H1 (cell line): Measurements from ENCODE around the gene DHTKD1. TPM values are rescaled to one million over a fixed set of nuclear protein-coding genes. Genes with fewer than 3 reads are reported as not detected.

Experiments
- CTCF ChIA-PET: fragments of 300-600 bp; sonication (Branson Sonifier 250); formaldehyde crosslinking; loops from one replicate; lab custom pipeline; 2021; ENCODE audit not compliant: partially characterized antibody; lab: Charles Lee
- POLR2A ChIA-PET: fragments of 300-600 bp; sonication (Branson Sonifier 250); formaldehyde crosslinking; loops from one replicate; lab custom pipeline; 2021; ENCODE audit warnings: inconsistent platforms; ENCODE audit not compliant: partially characterized antibody; lab: Charles Lee
- DNase-seq, 2 experiments: peaks; one replicate each; pipeline versions ENCODE4 v3.0.0 to v3.0.0-alpha.2; 2010 to 2022; ENCODE audit warnings: low spot score in 2 of 2, low read depth in 1 of 2, mixed read lengths in 1 of 2
- FAIRE-seq: peaks from 2 replicates; lab custom pipeline; 2011; peaks lifted over from hg19 to GRCh38; lab: Jason Lieb, UNC
- H2AFZ ChIP-seq: 2 replicates; pipeline ENCODE4 v1.8.1; 2012; ENCODE audit warnings: low read length, inconsistent platforms
- H2AK5ac ChIP-seq: 2 replicates; pipeline ENCODE4 v1.6.1; 2013; ENCODE audit warnings: low read depth, low read length
- H2BK120ac ChIP-seq: replicated peaks from 2 replicates; pipeline ENCODE3; 2013; ENCODE audit warnings: low read depth, low read length, inconsistent platforms
- H2BK12ac ChIP-seq: 2 replicates; pipeline ENCODE4 v1.6.1; 2013; ENCODE audit warnings: low read depth, low read length
- H2BK15ac ChIP-seq: 2 replicates; pipeline ENCODE4 v1.6.1; 2013; ENCODE audit warnings: low read length
- H2BK20ac ChIP-seq: 2 replicates; pipeline ENCODE4 v1.6.1; 2013; ENCODE audit warnings: low read length
- H2BK5ac ChIP-seq: 2 replicates; pipeline ENCODE4 v1.6.1; 2013; ENCODE audit warnings: low read depth, low read length
- H3K14ac ChIP-seq: 2 replicates; pipeline ENCODE4 v1.6.1; 2013; ENCODE audit warnings: inconsistent platforms; ENCODE audit not compliant: insufficient read length
- H3K18ac ChIP-seq: 2 replicates; pipeline ENCODE4 v1.6.1; 2013; ENCODE audit warnings: low read length; ENCODE audit errors: extremely low read depth
- H3K23ac ChIP-seq: 2 replicates; pipeline ENCODE4 v1.6.1; 2013; ENCODE audit warnings: inconsistent platforms; ENCODE audit not compliant: insufficient read length
- H3K23me2 ChIP-seq: 2 replicates; pipeline ENCODE4 v1.6.1; 2013; ENCODE audit warnings: low read depth, low read length
- H3K27ac ChIP-seq: 2 replicates; pipeline ENCODE4 v1.6.1; 2011; ENCODE audit warnings: low read depth, low read length, inconsistent platforms
- H3K27me3 ChIP-seq, 4 experiments: replicated peaks in 1 of 4; 1 replicate in 1 of 4; 2 replicates in 3 of 4; pipeline versions ENCODE4 v1.6.1 to v1.8.1; 2011 to 2013; ENCODE audit warnings: low read length in 3 of 4, mild to moderate bottlenecking in 3 of 4, inconsistent platforms in 2 of 4, mixed read lengths in 2 of 4, moderate library complexity in 1 of 4; ENCODE audit not compliant: control insufficient read depth in 3 of 4, insufficient read depth in 3 of 4; ENCODE audit errors: extremely low read depth in 1 of 4
- H3K36me3 ChIP-seq, 4 experiments: 2 replicates each; pipeline versions ENCODE4 v1.6.1 to v1.8.1; 2011 to 2013; ENCODE audit warnings: mild to moderate bottlenecking in 4 of 4, low read length in 3 of 4, moderate library complexity in 2 of 4, control low read depth in 1 of 4, inconsistent platforms in 1 of 4; ENCODE audit not compliant: insufficient read depth in 4 of 4, control insufficient read depth in 2 of 4
- H3K4ac ChIP-seq: replicated peaks from 2 replicates; pipeline ENCODE3; 2013; ENCODE audit warnings: low read length, low read depth, mixed read lengths, inconsistent platforms; ENCODE audit not compliant: insufficient read length
- H3K4me1 ChIP-seq, 4 experiments: replicated peaks in 1 of 4; 1 replicate in 1 of 4; 2 replicates in 3 of 4; pipeline versions ENCODE4 v1.6.1 to v1.8.1; 2011 to 2013; ENCODE audit warnings: low read length in 3 of 4, inconsistent platforms in 2 of 4, mixed read lengths in 1 of 4; ENCODE audit not compliant: insufficient read depth in 4 of 4, control insufficient read depth in 3 of 4
- H3K4me2 ChIP-seq, 2 experiments: 2 replicates each; pipeline versions ENCODE4 v1.6.1 to v1.8.1; 2011 to 2013; ENCODE audit warnings: low read depth in 2 of 2, low read length in 2 of 2, control low read depth in 1 of 2, inconsistent platforms in 1 of 2, mild to moderate bottlenecking in 1 of 2; ENCODE audit not compliant: insufficient read depth in 1 of 2
- H3K4me3 ChIP-seq, 4 experiments: fragments of 200-600, 300-600 bp in 1 of 4; sonication (generic), shearing (Covaris generic), sonication (Bioruptor Twin) in 1 of 4; 2 replicates each; pipeline versions ENCODE4 v1.5.1 to v1.8.1; 2011 to 2016; ENCODE audit warnings: low read length in 4 of 4, low read depth in 3 of 4, control low read depth in 2 of 4, inconsistent platforms in 2 of 4, mild to moderate bottlenecking in 2 of 4, mixed read lengths in 1 of 4, moderate library complexity in 1 of 4; ENCODE audit not compliant: insufficient read depth in 2 of 4; ENCODE audit errors: extremely low read depth in 1 of 4
- H3K56ac ChIP-seq: replicated peaks from 2 replicates; pipeline ENCODE3; 2013; ENCODE audit warnings: low read depth, mild to moderate bottlenecking, mixed read lengths, low read length, inconsistent platforms; ENCODE audit not compliant: insufficient read length
- H3K79me1 ChIP-seq: 2 replicates; pipeline ENCODE4 v1.6.1; 2013; ENCODE audit warnings: low read depth, low read length, control low read depth
- H3K79me2 ChIP-seq, 2 experiments: 2 replicates each; pipeline versions ENCODE4 v1.6.1 to v1.8.1; 2012 to 2013; ENCODE audit warnings: low read length in 2 of 2, mild to moderate bottlenecking in 2 of 2, inconsistent platforms in 1 of 2; ENCODE audit not compliant: insufficient read depth in 2 of 2, control insufficient read depth in 1 of 2
- H3K9ac ChIP-seq, 4 experiments: replicated peaks in 1 of 4; 1 replicate in 1 of 4; 2 replicates in 3 of 4; pipeline versions ENCODE4 v1.6.1 to v1.8.1; 2011 to 2013; ENCODE audit warnings: low read depth in 3 of 4, low read length in 3 of 4, control low read depth in 2 of 4, mild to moderate bottlenecking in 2 of 4, moderate library complexity in 2 of 4, inconsistent platforms in 1 of 4; ENCODE audit errors: extremely low read depth in 1 of 4
- H3K9me3 ChIP-seq, 2 experiments: 2 replicates each; pipeline versions ENCODE4 v1.6.1 to v1.8.1; 2012 to 2013; ENCODE audit warnings: mild to moderate bottlenecking in 2 of 2, moderate library complexity in 2 of 2, control low read depth in 1 of 2, inconsistent platforms in 1 of 2, low read depth in 1 of 2, low read length in 1 of 2, mixed read lengths in 1 of 2; ENCODE audit not compliant: insufficient read depth in 2 of 2
- H4K20me1 ChIP-seq, 2 experiments: replicated peaks in 1 of 2; 2 replicates each; pipeline versions ENCODE3 to v1.8.1; 2011 to 2013; ENCODE audit warnings: inconsistent platforms in 2 of 2, low read length in 2 of 2, mild to moderate bottlenecking in 1 of 2; ENCODE audit not compliant: insufficient read depth in 2 of 2, control insufficient read depth in 1 of 2
- H4K5ac ChIP-seq: 2 replicates; pipeline ENCODE4 v1.6.1; 2013; ENCODE audit warnings: low read length, low read depth, mixed read lengths, inconsistent platforms; ENCODE audit not compliant: insufficient read length
- H4K8ac ChIP-seq: 2 replicates; pipeline ENCODE4 v1.8.0; 2013; ENCODE audit warnings: mild to moderate bottlenecking, moderate library complexity, low read length, inconsistent platforms; ENCODE audit not compliant: insufficient read depth; ENCODE audit errors: extremely low read depth
- H4K91ac ChIP-seq: replicated peaks from 2 replicates; pipeline ENCODE3; 2013; ENCODE audit warnings: low read length, mixed read lengths, inconsistent platforms; ENCODE audit not compliant: insufficient read length
- BACH1 ChIP-seq: IDR thresholded peaks from 2 replicates; pipeline ENCODE4 v1.6.1; 2012; ENCODE audit warnings: low read length, improper control_type of control experiment
- CEBPB ChIP-seq: IDR thresholded peaks from 2 replicates; pipeline ENCODE4 v1.6.1; 2012; ENCODE audit warnings: low read depth, low read length
- CHD2 ChIP-seq: IDR thresholded peaks from 2 replicates; pipeline ENCODE4 v1.6.1; 2012; ENCODE audit warnings: low read length, improper control_type of control experiment
- GABPA ChIP-seq: IDR thresholded peaks from 2 replicates; pipeline ENCODE4 v1.6.1; 2011; ENCODE audit warnings: mild to moderate bottlenecking, low read length, moderate library complexity, borderline replicate concordance; ENCODE audit not compliant: insufficient read depth
- HDAC2 ChIP-seq, 2 experiments: fragments of 300-600 bp in 1 of 2; sonication (generic) in 1 of 2; IDR thresholded peaks; 2 replicates each; pipeline ENCODE4 v1.6.1; 2011 to 2012; ENCODE audit warnings: low read depth in 2 of 2, low read length in 2 of 2, mild to moderate bottlenecking in 2 of 2, moderate library complexity in 2 of 2, borderline replicate concordance in 1 of 2, inconsistent platforms in 1 of 2
- RFX5 ChIP-seq: IDR thresholded peaks from 2 replicates; pipeline ENCODE4 v1.6.1; 2011; ENCODE audit warnings: low read depth, low read length, improper control_type of control experiment, borderline replicate concordance
- SP1 ChIP-seq: IDR thresholded peaks from 2 replicates; pipeline ENCODE4 v1.6.1; 2011; ENCODE audit warnings: low read depth, low read length
- WGBS, 2 experiments: shearing (Covaris generic) in 1 of 2; methylation state at CpG; one replicate each; pipeline versions ENCODE4 v1.1.6 to v1.1.7; 2013 to 2015; ENCODE audit warnings: low lambda C conversion rate in 2 of 2, mixed read lengths in 2 of 2, inconsistent platforms in 1 of 2, low coverage in 1 of 2, missing lambda C conversion rate in 1 of 2; ENCODE audit not compliant: insufficient replicate concordance in 2 of 2, insufficient coverage in 1 of 2, insufficient read length in 1 of 2; ENCODE audit errors: extremely low coverage in 1 of 2, missing lambda C conversion rate in 1 of 2; 5-methylcytosine and 5-hydroxymethylcytosine counted together
- polyA plus RNA-seq, 7 experiments: library from polyadenylated mRNA; depleted of rRNA in 3 of 7; stranded (reverse) in 5 of 7; unstranded in 2 of 7; fragments of >200 nt in 5 of 7; fragments of 200-250 nt in 2 of 7; gene quantifications; 1 replicate in 5 of 7; 2 replicates in 1 of 7; 4 replicates in 1 of 7; pipeline versions ENCODE4 v1.2.1 to v1.2.3, GENCODE V29; 2011 to 2013; ENCODE audit warnings: missing spikeins in 2 of 7, mixed read lengths in 2 of 7
- total RNA-seq: library from RNA; stranded (reverse); fragmentation: NEBNext Ultra II Directional; extraction: Animal tissue kit (Norgen Biotek cat#: 25700); gene quantifications from 2 replicates; pipeline ENCODE4 v1.2.1, GENCODE V29; 2021

Gene DHTKD1
- total and polyA plus RNA-seq, 2 of the 8 experiments (the other 6 are each of a cell fraction or from before 2014, with no cell fraction given): 49.8 to 74.9 TPM

GRCh38 chr10:12140038-12140437 is 71.3 kb downstream of the DHTKD1 start:
- no peak overlapping the region for H3K9ac ChIP-seq
- no peak overlapping the region for H3K14ac ChIP-seq
- TF ChIP-seq RFX5: no peak
- no peak for TF ChIP-seq HDAC2 (IDR thresholded peaks at IDR 0.05; ENCODE audit: borderline replicate concordance in 1 of 2, low read depth in 2 of 2, low read length in 2 of 2)
- no peak for TF ChIP-seq GABPA
- no peak for TF ChIP-seq BACH1
- TF ChIP-seq CHD2: no peak
- no peak for TF ChIP-seq SP1
- no peak for TF ChIP-seq CEBPB
- H3K9me3 ChIP-seq: no peaks in the 10 kb centered on the region
- no peak overlapping the region for H3K23ac ChIP-seq
- ChIA-PET CTCF (interaction anchor here (1.1 to 1.3 kb wide), 2 partner anchors 75 to 357 kb away, joined by 4 to 5 read pairs; no protein-coding TSS in a partner anchor), POLR2A (interaction anchor here (0.6 to 1.7 kb wide), 3 partner anchors 27 to 56 kb away, joined by 3 to 4 read pairs (median 3); partner anchors contain the start of genes CDC123 and NUDT5)
- 85% methylated on average over 1 of the region's 1 CpG; no CpG with 5 or more reads in 1 of the 2 experiments for WGBS, 2 experiments
- H4K20me1 ChIP-seq: no peaks in the 10 kb centered on the region
- no peak for FAIRE-seq
- no peak overlapping the region for H4K5ac ChIP-seq
- no peak overlapping the region for H3K18ac ChIP-seq
- no peak overlapping the region for H4K8ac ChIP-seq
- no peak overlapping the region for H3K27ac ChIP-seq
- H2AK5ac ChIP-seq: no peak overlapping the region
- H2BK20ac ChIP-seq: no peak overlapping the region
- H3K79me1 ChIP-seq: no peaks in the 10 kb centered on the region
- no peaks in the 10 kb centered on the region; the same call in 1 of the 2 replicates for H3K23me2 ChIP-seq
- peaks cover 0 to 24% (median 10%) of the 10 kb centered on the region in 4 experiments; a peak in 4 of 8 replicates for H3K36me3 ChIP-seq
- no peak overlapping the region for H3K56ac ChIP-seq
- no peak overlapping the region for H2BK15ac ChIP-seq
- H3K27me3 ChIP-seq: no peaks in the 10 kb centered on the region
- no peak for DNase-seq
- H3K4ac ChIP-seq: no peak overlapping the region
- no peak overlapping the region for H3K4me2 ChIP-seq
- H2AFZ ChIP-seq: no peak overlapping the region
- no peak overlapping the region for H2BK5ac ChIP-seq
- H3K79me2 ChIP-seq: no peaks in the 10 kb centered on the region
- no peak overlapping the region for H4K91ac ChIP-seq
- H2BK120ac ChIP-seq: no peak overlapping the region
- H3K4me1 ChIP-seq: no peaks in the 10 kb centered on the region
- no peak overlapping the region for H2BK12ac ChIP-seq
- H3K4me3 ChIP-seq: no peak overlapping the region
